H1 (cell line): ENCODE results near the gene ANO9. TPM values are rescaled to one million over a fixed set of nuclear protein-coding genes. Genes with fewer than 3 reads are reported as not detected.

ENCODE experiments used
- CTCF ChIA-PET: fragments of 300-600 bp; sonication (Branson Sonifier 250); formaldehyde crosslinking; loops from one replicate; lab custom pipeline; 2021; ENCODE audit not compliant: partially characterized antibody; lab: Charles Lee
- POLR2A ChIA-PET: fragments of 300-600 bp; sonication (Branson Sonifier 250); formaldehyde crosslinking; loops from one replicate; lab custom pipeline; 2021; ENCODE audit warnings: inconsistent platforms; ENCODE audit not compliant: partially characterized antibody; lab: Charles Lee
- DNase-seq, 2 experiments: peaks; one replicate each; pipeline versions ENCODE4 v3.0.0 to v3.0.0-alpha.2; 2010 to 2022; ENCODE audit warnings: low spot score in 2 of 2, low read depth in 1 of 2, mixed read lengths in 1 of 2
- FAIRE-seq: peaks from 2 replicates; lab custom pipeline; 2011; peaks lifted over from hg19 to GRCh38; lab: Jason Lieb, UNC
- H2AFZ ChIP-seq: 2 replicates; pipeline ENCODE4 v1.8.1; 2012; ENCODE audit warnings: low read length, inconsistent platforms
- H2AK5ac ChIP-seq: 2 replicates; pipeline ENCODE4 v1.6.1; 2013; ENCODE audit warnings: low read depth, low read length
- H2BK120ac ChIP-seq: replicated peaks from 2 replicates; pipeline ENCODE3; 2013; ENCODE audit warnings: low read depth, low read length, inconsistent platforms
- H2BK12ac ChIP-seq: 2 replicates; pipeline ENCODE4 v1.6.1; 2013; ENCODE audit warnings: low read depth, low read length
- H2BK15ac ChIP-seq: 2 replicates; pipeline ENCODE4 v1.6.1; 2013; ENCODE audit warnings: low read length
- H2BK20ac ChIP-seq: 2 replicates; pipeline ENCODE4 v1.6.1; 2013; ENCODE audit warnings: low read length
- H2BK5ac ChIP-seq: 2 replicates; pipeline ENCODE4 v1.6.1; 2013; ENCODE audit warnings: low read depth, low read length
- H3K14ac ChIP-seq: 2 replicates; pipeline ENCODE4 v1.6.1; 2013; ENCODE audit warnings: inconsistent platforms; ENCODE audit not compliant: insufficient read length
- H3K18ac ChIP-seq: 2 replicates; pipeline ENCODE4 v1.6.1; 2013; ENCODE audit warnings: low read length; ENCODE audit errors: extremely low read depth
- H3K23ac ChIP-seq: 2 replicates; pipeline ENCODE4 v1.6.1; 2013; ENCODE audit warnings: inconsistent platforms; ENCODE audit not compliant: insufficient read length
- H3K23me2 ChIP-seq: 2 replicates; pipeline ENCODE4 v1.6.1; 2013; ENCODE audit warnings: low read depth, low read length
- H3K27ac ChIP-seq: 2 replicates; pipeline ENCODE4 v1.6.1; 2011; ENCODE audit warnings: low read depth, low read length, inconsistent platforms
- H3K27me3 ChIP-seq, 4 experiments: replicated peaks in 1 of 4; 1 replicate in 1 of 4; 2 replicates in 3 of 4; pipeline versions ENCODE4 v1.6.1 to v1.8.1; 2011 to 2013; ENCODE audit warnings: low read length in 3 of 4, mild to moderate bottlenecking in 3 of 4, inconsistent platforms in 2 of 4, mixed read lengths in 2 of 4, moderate library complexity in 1 of 4; ENCODE audit not compliant: control insufficient read depth in 3 of 4, insufficient read depth in 3 of 4; ENCODE audit errors: extremely low read depth in 1 of 4
- H3K36me3 ChIP-seq, 4 experiments: 2 replicates each; pipeline versions ENCODE4 v1.6.1 to v1.8.1; 2011 to 2013; ENCODE audit warnings: mild to moderate bottlenecking in 4 of 4, low read length in 3 of 4, moderate library complexity in 2 of 4, control low read depth in 1 of 4, inconsistent platforms in 1 of 4; ENCODE audit not compliant: insufficient read depth in 4 of 4, control insufficient read depth in 2 of 4
- H3K4ac ChIP-seq: replicated peaks from 2 replicates; pipeline ENCODE3; 2013; ENCODE audit warnings: low read length, low read depth, mixed read lengths, inconsistent platforms; ENCODE audit not compliant: insufficient read length
- H3K4me1 ChIP-seq, 4 experiments: replicated peaks in 1 of 4; 1 replicate in 1 of 4; 2 replicates in 3 of 4; pipeline versions ENCODE4 v1.6.1 to v1.8.1; 2011 to 2013; ENCODE audit warnings: low read length in 3 of 4, inconsistent platforms in 2 of 4, mixed read lengths in 1 of 4; ENCODE audit not compliant: insufficient read depth in 4 of 4, control insufficient read depth in 3 of 4
- H3K4me2 ChIP-seq, 2 experiments: 2 replicates each; pipeline versions ENCODE4 v1.6.1 to v1.8.1; 2011 to 2013; ENCODE audit warnings: low read depth in 2 of 2, low read length in 2 of 2, control low read depth in 1 of 2, inconsistent platforms in 1 of 2, mild to moderate bottlenecking in 1 of 2; ENCODE audit not compliant: insufficient read depth in 1 of 2
- H3K4me3 ChIP-seq, 4 experiments: fragments of 200-600, 300-600 bp in 1 of 4; sonication (generic), shearing (Covaris generic), sonication (Bioruptor Twin) in 1 of 4; 2 replicates each; pipeline versions ENCODE4 v1.5.1 to v1.8.1; 2011 to 2016; ENCODE audit warnings: low read length in 4 of 4, low read depth in 3 of 4, control low read depth in 2 of 4, inconsistent platforms in 2 of 4, mild to moderate bottlenecking in 2 of 4, mixed read lengths in 1 of 4, moderate library complexity in 1 of 4; ENCODE audit not compliant: insufficient read depth in 2 of 4; ENCODE audit errors: extremely low read depth in 1 of 4
- H3K56ac ChIP-seq: replicated peaks from 2 replicates; pipeline ENCODE3; 2013; ENCODE audit warnings: low read depth, mild to moderate bottlenecking, mixed read lengths, low read length, inconsistent platforms; ENCODE audit not compliant: insufficient read length
- H3K79me1 ChIP-seq: 2 replicates; pipeline ENCODE4 v1.6.1; 2013; ENCODE audit warnings: low read depth, low read length, control low read depth
- H3K79me2 ChIP-seq, 2 experiments: 2 replicates each; pipeline versions ENCODE4 v1.6.1 to v1.8.1; 2012 to 2013; ENCODE audit warnings: low read length in 2 of 2, mild to moderate bottlenecking in 2 of 2, inconsistent platforms in 1 of 2; ENCODE audit not compliant: insufficient read depth in 2 of 2, control insufficient read depth in 1 of 2
- H3K9ac ChIP-seq, 4 experiments: replicated peaks in 1 of 4; 1 replicate in 1 of 4; 2 replicates in 3 of 4; pipeline versions ENCODE4 v1.6.1 to v1.8.1; 2011 to 2013; ENCODE audit warnings: low read depth in 3 of 4, low read length in 3 of 4, control low read depth in 2 of 4, mild to moderate bottlenecking in 2 of 4, moderate library complexity in 2 of 4, inconsistent platforms in 1 of 4; ENCODE audit errors: extremely low read depth in 1 of 4
- H3K9me3 ChIP-seq, 2 experiments: 2 replicates each; pipeline versions ENCODE4 v1.6.1 to v1.8.1; 2012 to 2013; ENCODE audit warnings: mild to moderate bottlenecking in 2 of 2, moderate library complexity in 2 of 2, control low read depth in 1 of 2, inconsistent platforms in 1 of 2, low read depth in 1 of 2, low read length in 1 of 2, mixed read lengths in 1 of 2; ENCODE audit not compliant: insufficient read depth in 2 of 2
- H4K20me1 ChIP-seq, 2 experiments: replicated peaks in 1 of 2; 2 replicates each; pipeline versions ENCODE3 to v1.8.1; 2011 to 2013; ENCODE audit warnings: inconsistent platforms in 2 of 2, low read length in 2 of 2, mild to moderate bottlenecking in 1 of 2; ENCODE audit not compliant: insufficient read depth in 2 of 2, control insufficient read depth in 1 of 2
- H4K5ac ChIP-seq: 2 replicates; pipeline ENCODE4 v1.6.1; 2013; ENCODE audit warnings: low read length, low read depth, mixed read lengths, inconsistent platforms; ENCODE audit not compliant: insufficient read length
- H4K8ac ChIP-seq: 2 replicates; pipeline ENCODE4 v1.8.0; 2013; ENCODE audit warnings: mild to moderate bottlenecking, moderate library complexity, low read length, inconsistent platforms; ENCODE audit not compliant: insufficient read depth; ENCODE audit errors: extremely low read depth
- H4K91ac ChIP-seq: replicated peaks from 2 replicates; pipeline ENCODE3; 2013; ENCODE audit warnings: low read length, mixed read lengths, inconsistent platforms; ENCODE audit not compliant: insufficient read length
- ATF2 ChIP-seq: IDR thresholded peaks from 2 replicates; pipeline ENCODE4 v1.6.1; 2012; ENCODE audit warnings: low read length, inconsistent platforms
- CEBPB ChIP-seq: IDR thresholded peaks from 2 replicates; pipeline ENCODE4 v1.6.1; 2012; ENCODE audit warnings: low read depth, low read length
- FOSL1 ChIP-seq: IDR thresholded peaks from 2 replicates; pipeline ENCODE4 v1.6.1; 2011; ENCODE audit warnings: mild to moderate bottlenecking, low read depth, low read length, moderate library complexity; ENCODE audit not compliant: insufficient read depth
- KDM5A ChIP-seq: fragments of 200-600 bp; IDR thresholded peaks from 2 replicates; pipeline ENCODE4 v1.7.1; 2012; ENCODE audit warnings: mild to moderate bottlenecking, low read length, inconsistent platforms, mixed read lengths
- NRF1 ChIP-seq: IDR thresholded peaks from 2 replicates; pipeline ENCODE4 v1.6.1; 2011; ENCODE audit warnings: mild to moderate bottlenecking, low read depth, low read length, improper control_type of control experiment
- POLR2A ChIP-seq, 2 experiments: IDR thresholded peaks; 1 replicate in 1 of 2; 2 replicates in 1 of 2; pipeline ENCODE4 v1.6.1; 2011; ENCODE audit warnings: low read depth in 2 of 2, low read length in 2 of 2, mild to moderate bottlenecking in 2 of 2; ENCODE audit errors: control extremely low read depth in 1 of 2
- POLR2AphosphoS5 ChIP-seq: IDR thresholded peaks from 2 replicates; pipeline ENCODE4 v1.6.1; 2011; ENCODE audit warnings: low read depth, low read length
- RBBP5 ChIP-seq: IDR thresholded peaks from 2 replicates; pipeline ENCODE4 v1.7.1; 2012; ENCODE audit warnings: low read depth, mild to moderate bottlenecking, inconsistent platforms, low read length, moderate library complexity, borderline replicate concordance
- SUZ12 ChIP-seq: fragments of 200-600 bp; sonication (generic); IDR thresholded peaks from 2 replicates; pipeline ENCODE4 v1.6.1; 2012; ENCODE audit warnings: mild to moderate bottlenecking, inconsistent platforms, low read length, moderate library complexity, mixed read lengths
- YY1 ChIP-seq: IDR thresholded peaks from 2 replicates; pipeline ENCODE4 v1.6.1; 2011; ENCODE audit warnings: low read depth, mild to moderate bottlenecking, low read length
- WGBS, 2 experiments: shearing (Covaris generic) in 1 of 2; methylation state at CpG; one replicate each; pipeline versions ENCODE4 v1.1.6 to v1.1.7; 2013 to 2015; ENCODE audit warnings: low lambda C conversion rate in 2 of 2, mixed read lengths in 2 of 2, inconsistent platforms in 1 of 2, low coverage in 1 of 2, missing lambda C conversion rate in 1 of 2; ENCODE audit not compliant: insufficient replicate concordance in 2 of 2, insufficient coverage in 1 of 2, insufficient read length in 1 of 2; ENCODE audit errors: extremely low coverage in 1 of 2, missing lambda C conversion rate in 1 of 2; 5-methylcytosine and 5-hydroxymethylcytosine counted together
- polyA plus RNA-seq, 7 experiments: library from polyadenylated mRNA; depleted of rRNA in 3 of 7; stranded (reverse) in 5 of 7; unstranded in 2 of 7; fragments of >200 nt in 5 of 7; fragments of 200-250 nt in 2 of 7; gene quantifications; 1 replicate in 5 of 7; 2 replicates in 1 of 7; 4 replicates in 1 of 7; pipeline versions ENCODE4 v1.2.1 to v1.2.3, GENCODE V29; 2011 to 2013; ENCODE audit warnings: missing spikeins in 2 of 7, mixed read lengths in 2 of 7
- total RNA-seq: library from RNA; stranded (reverse); fragmentation: NEBNext Ultra II Directional; extraction: Animal tissue kit (Norgen Biotek cat#: 25700); gene quantifications from 2 replicates; pipeline ENCODE4 v1.2.1, GENCODE V29; 2021
- TF ChIP-seq, protein P1 (sequence below): IDR thresholded peaks from 2 replicates; pipeline ENCODE4 v1.6.1; 2012; ENCODE audit warnings: inconsistent platforms
- TF ChIP-seq, protein P2 (sequence below): IDR thresholded peaks from 2 replicates; pipeline ENCODE4 v1.6.1; 2012; ENCODE audit warnings: inconsistent platforms

ANO9 gene
- total and polyA plus RNA-seq, 2 of the 8 experiments (the other 6 are each of a cell fraction or from before 2014, with no cell fraction given) = 20.0 to 20.7 TPM

DNA sequence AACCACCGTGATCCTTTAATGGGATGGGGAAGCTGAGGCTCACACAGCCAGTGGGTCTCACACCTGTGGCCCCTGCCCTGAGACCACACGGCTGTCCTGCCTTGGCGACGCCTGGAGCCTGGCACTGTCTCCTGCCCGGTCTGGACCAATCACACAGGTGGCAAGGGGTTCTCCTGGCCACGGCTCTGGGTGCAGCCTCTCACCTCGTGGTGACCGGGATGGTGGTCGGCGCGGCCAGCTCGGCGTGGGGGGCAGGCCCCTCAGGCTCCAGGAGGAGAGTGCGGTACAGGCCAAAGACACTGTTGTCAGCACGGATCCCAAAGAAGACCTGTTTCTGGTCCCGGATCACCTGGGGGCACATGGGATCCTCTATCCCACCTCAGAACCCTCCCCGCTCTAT is 8.7 kb downstream of the ANO9 start:
- Histone ChIP-seq H3K4me1 (no peaks in the 10 kb centered on the region; a peak in 1 of 7 replicates), H3K4me2 (no peak overlapping the region), H3K14ac (no peak overlapping the region), H2BK20ac (no peak overlapping the region), H3K79me2 (no peaks in the 10 kb centered on the region), H2BK120ac (no peak overlapping the region), H2BK5ac (no peak overlapping the region), H3K56ac (no peak overlapping the region), H3K4ac (no peak overlapping the region), H4K20me1 (no peaks in the 10 kb centered on the region), H3K27ac (no peak overlapping the region), H3K36me3 (0 out of 8 replicates have a peak, but pooled peaks cover 0 to 2% (median 0%) of the 10 kb centered on the region in 4 experiments), H2AK5ac (no peak overlapping the region), H3K23ac (no peak overlapping the region), H4K91ac (no peak overlapping the region), H2AFZ (no peak overlapping the region), H3K23me2 (no peaks in the 10 kb centered on the region), H3K18ac (no peak overlapping the region), H4K8ac (peak overlapping the region; percentile 14; the same call in 1 of the 2 replicates), H3K27me3 (no peaks in the 10 kb centered on the region), H3K9me3 (peaks cover 6 to 10% of the 10 kb centered on the region in 2 experiments; a peak in 3 of 4 replicates), H3K4me3 (no peak overlapping the region), H4K5ac (no peak overlapping the region), H2BK12ac (no peak overlapping the region), H3K79me1 (no peaks in the 10 kb centered on the region), H2BK15ac (no peak overlapping the region), H3K9ac (no peak overlapping the region)
- 94% methylated on average over 13 of the region's 17 CpGs; no CpG with 5 or more reads in 1 of the 2 experiments for WGBS, 2 experiments
- DNase-seq (no peak), FAIRE-seq (no peak)
- ChIA-PET CTCF (interaction anchor here (1.7 kb wide), 1 partner anchor 15 kb away, joined by 5 read pairs; no protein-coding TSS in a partner anchor), POLR2A (interaction anchor here (0.7 kb wide), 2 partner anchors 20 to 22 kb away, joined by 3 to 5 read pairs; no protein-coding TSS in a partner anchor)
- no peak for TF ChIP-seq POLR2A (IDR thresholded peaks at IDR 0.05; ENCODE audit: control extremely low read depth in 1 of 2, low read depth in 2 of 2, low read length in 2 of 2)
- TF ChIP-seq, protein P1, sequence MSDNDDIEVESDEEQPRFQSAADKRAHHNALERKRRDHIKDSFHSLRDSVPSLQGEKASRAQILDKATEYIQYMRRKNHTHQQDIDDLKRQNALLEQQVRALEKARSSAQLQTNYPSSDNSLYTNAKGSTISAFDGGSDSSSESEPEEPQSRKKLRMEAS = no peak
- no peak for TF ChIP-seq SUZ12
- TF ChIP-seq RBBP5 = no peak
- TF ChIP-seq CEBPB = no peak
- TF ChIP-seq, protein P2, sequence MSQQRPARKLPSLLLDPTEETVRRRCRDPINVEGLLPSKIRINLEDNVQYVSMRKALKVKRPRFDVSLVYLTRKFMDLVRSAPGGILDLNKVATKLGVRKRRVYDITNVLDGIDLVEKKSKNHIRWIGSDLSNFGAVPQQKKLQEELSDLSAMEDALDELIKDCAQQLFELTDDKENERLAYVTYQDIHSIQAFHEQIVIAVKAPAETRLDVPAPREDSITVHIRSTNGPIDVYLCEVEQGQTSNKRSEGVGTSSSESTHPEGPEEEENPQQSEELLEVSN = no peak
- TF ChIP-seq POLR2AphosphoS5 = no peak
- no peak for TF ChIP-seq ATF2
- TF ChIP-seq KDM5A = no peak
- TF ChIP-seq FOSL1 = no peak
- TF ChIP-seq YY1 = no peak
- TF ChIP-seq NRF1 = no peak
